ENCODE results near the gene VSIG2.

Gene VSIG2

DNA sequence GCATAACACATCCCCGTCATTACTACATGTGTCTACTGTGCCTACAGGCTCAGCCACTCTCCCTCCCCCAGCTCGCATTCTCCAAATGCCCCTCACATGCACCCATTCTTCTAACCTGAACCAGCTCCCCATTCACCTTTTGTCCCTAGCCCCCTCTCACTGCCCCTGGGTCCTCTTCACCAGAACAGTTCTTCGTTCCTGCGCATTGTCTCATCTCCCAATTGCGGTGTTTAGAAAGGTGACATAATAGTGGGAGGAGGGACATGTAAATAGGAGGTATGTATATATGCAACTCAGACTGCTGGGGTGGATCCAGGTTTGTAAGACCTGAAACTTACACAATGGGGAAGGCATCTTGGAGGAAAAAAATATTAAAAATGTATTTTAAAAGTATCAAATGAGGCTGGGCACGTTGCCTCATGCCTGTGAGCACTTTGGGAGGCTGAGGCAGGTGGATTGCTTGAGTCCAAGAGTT is 4.7 kb upstream of the VSIG2 start:
- Histone ChIP-seq H2AFZ (ENCODE audit: low read depth) (no peak overlapping the region), H3K9ac (no peak overlapping the region), H3K79me2 (ENCODE audit: insufficient read depth, low read depth) (no peaks in the 10 kb centered on the region), H3K4me3 (IDR thresholded peaks at IDR 0.05; ENCODE audit: insufficient read depth, low read depth, low read length) (no peak overlapping the region), H3K36me3 (ENCODE audit: insufficient read depth) (no peaks in the 10 kb centered on the region), H3K4me1 (ENCODE audit: low read depth, poor library complexity, severe bottlenecking) (no peaks in the 10 kb centered on the region), H3K27ac (no peak overlapping the region), H3K4me2 (no peak overlapping the region), H4K20me1 (ENCODE audit: insufficient read depth) (no peaks in the 10 kb centered on the region), H3K27me3 (ENCODE audit: insufficient read depth, low read depth) (no peaks in the 10 kb centered on the region)
- TF ChIP-seq, protein P1, sequence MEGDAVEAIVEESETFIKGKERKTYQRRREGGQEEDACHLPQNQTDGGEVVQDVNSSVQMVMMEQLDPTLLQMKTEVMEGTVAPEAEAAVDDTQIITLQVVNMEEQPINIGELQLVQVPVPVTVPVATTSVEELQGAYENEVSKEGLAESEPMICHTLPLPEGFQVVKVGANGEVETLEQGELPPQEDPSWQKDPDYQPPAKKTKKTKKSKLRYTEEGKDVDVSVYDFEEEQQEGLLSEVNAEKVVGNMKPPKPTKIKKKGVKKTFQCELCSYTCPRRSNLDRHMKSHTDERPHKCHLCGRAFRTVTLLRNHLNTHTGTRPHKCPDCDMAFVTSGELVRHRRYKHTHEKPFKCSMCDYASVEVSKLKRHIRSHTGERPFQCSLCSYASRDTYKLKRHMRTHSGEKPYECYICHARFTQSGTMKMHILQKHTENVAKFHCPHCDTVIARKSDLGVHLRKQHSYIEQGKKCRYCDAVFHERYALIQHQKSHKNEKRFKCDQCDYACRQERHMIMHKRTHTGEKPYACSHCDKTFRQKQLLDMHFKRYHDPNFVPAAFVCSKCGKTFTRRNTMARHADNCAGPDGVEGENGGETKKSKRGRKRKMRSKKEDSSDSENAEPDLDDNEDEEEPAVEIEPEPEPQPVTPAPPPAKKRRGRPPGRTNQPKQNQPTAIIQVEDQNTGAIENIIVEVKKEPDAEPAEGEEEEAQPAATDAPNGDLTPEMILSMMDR (conservative IDR thresholded peaks at IDR 0.05; ENCODE audit: low read depth, low read length): no peak

DNA sequence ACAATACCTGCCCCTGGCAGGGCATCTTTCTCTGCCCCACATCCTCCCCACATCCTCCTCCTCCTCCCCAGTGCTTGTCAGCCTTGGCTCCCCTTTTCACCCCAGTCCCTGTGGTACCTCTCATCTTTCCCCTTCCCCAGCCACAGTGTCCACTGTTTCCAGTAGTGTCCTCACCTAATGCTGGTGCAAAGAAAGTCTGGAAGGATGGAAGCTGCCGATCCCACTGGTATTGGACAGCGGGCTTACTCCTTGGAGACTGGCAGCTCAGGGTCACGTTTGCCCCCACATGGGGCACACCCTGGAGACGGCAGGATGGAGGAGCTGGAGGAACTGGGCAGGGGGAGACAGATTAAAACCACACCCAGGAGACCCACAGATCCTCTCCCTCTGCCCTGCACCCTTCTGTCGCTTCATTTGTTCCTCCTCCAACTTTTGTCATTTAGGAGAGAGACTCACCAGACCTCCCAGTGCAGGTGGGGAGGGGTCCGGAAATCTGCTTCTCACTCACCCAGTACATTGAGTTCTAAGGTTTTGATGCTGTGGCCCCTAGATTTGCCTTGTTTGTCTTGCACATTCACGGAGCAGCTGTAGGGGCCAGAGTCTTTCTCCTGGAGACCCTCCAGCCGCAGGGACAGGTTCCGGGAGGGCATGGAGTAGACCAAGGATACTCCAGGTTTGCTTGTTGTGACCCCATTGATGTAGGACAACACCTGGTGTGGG is 4.1 kb upstream of the VSIG2 start:
- no peaks in the 10 kb centered on the region for H3K79me2 ChIP-seq (ENCODE audit: insufficient read depth, low read depth)
- no peaks in the 10 kb centered on the region for H3K27me3 ChIP-seq (ENCODE audit: insufficient read depth, low read depth)
- TF ChIP-seq, protein P1 (conservative IDR thresholded peaks at IDR 0.05; ENCODE audit: low read depth, low read length): no peak
- H3K4me3 ChIP-seq (IDR thresholded peaks at IDR 0.05; ENCODE audit: insufficient read depth, low read depth, low read length): no peak overlapping the region
- H4K20me1 ChIP-seq (ENCODE audit: insufficient read depth): no peaks in the 10 kb centered on the region
- no peak overlapping the region for H3K27ac ChIP-seq
- H3K9ac ChIP-seq: no peak overlapping the region
- no peaks in the 10 kb centered on the region for H3K4me1 ChIP-seq (ENCODE audit: low read depth, poor library complexity, severe bottlenecking)
- no peak overlapping the region for H3K4me2 ChIP-seq
- no peaks in the 10 kb centered on the region for H3K36me3 ChIP-seq (ENCODE audit: insufficient read depth)
- no peak overlapping the region for H2AFZ ChIP-seq (ENCODE audit: low read depth)

DNA sequence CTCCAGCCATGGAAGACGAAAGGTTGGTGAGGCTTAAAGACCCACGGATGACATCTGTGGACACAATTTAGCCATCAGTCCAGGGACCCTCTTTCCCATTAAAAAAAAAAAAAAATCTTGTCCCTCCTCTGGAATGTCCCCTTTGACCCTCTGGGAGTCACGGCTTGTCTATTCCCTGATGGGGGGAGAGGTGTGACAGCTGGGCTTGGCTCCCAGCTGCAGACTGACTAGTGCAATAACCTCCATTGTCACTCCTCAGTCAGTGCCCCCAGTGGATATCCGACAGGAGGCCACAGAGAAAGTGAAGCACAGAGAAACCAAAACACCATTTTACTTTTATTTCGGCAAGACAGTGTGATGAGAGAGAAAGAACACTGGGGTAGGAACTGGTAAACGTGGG is 2.7 kb upstream of the VSIG2 start:
- no peaks in the 10 kb centered on the region for H3K79me2 ChIP-seq (ENCODE audit: insufficient read depth, low read depth)
- TF ChIP-seq, protein P1 (conservative IDR thresholded peaks at IDR 0.05; ENCODE audit: low read depth, low read length): no peak
- H3K27me3 ChIP-seq (ENCODE audit: insufficient read depth, low read depth): no peaks in the 10 kb centered on the region
- H3K4me1 ChIP-seq (ENCODE audit: low read depth, poor library complexity, severe bottlenecking): no peaks in the 10 kb centered on the region
- H3K9ac ChIP-seq: no peak overlapping the region
- no peak overlapping the region for H3K27ac ChIP-seq
- H3K4me3 ChIP-seq (IDR thresholded peaks at IDR 0.05; ENCODE audit: insufficient read depth, low read depth, low read length): no peak overlapping the region
- no peaks in the 10 kb centered on the region for H4K20me1 ChIP-seq (ENCODE audit: insufficient read depth)
- no peak overlapping the region for H2AFZ ChIP-seq (ENCODE audit: low read depth)
- no peak overlapping the region for H3K4me2 ChIP-seq
- H3K36me3 ChIP-seq (ENCODE audit: insufficient read depth): no peaks in the 10 kb centered on the region

DNA sequence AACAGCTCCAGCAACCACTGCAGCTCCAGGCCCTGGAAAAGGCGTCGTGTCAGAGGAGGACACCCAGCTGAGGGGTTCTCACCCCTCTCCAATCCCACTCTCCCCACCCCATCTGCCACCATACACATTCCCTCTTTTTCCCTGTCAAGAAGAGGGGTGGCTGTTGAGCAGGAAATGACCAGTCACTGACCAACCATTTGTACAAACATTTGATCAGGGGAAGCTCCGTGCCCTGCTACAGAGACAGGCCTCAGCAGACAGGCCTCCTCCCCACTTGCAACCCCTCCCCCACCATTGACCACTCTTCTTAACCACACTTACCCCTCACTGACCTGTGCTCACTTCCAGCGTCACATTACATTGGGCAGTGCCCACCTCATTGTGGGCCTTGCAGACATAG is 2.3 kb upstream of the VSIG2 start:
- Histone ChIP-seq H4K20me1 (ENCODE audit: insufficient read depth) (no peaks in the 10 kb centered on the region), H3K36me3 (ENCODE audit: insufficient read depth) (no peaks in the 10 kb centered on the region), H3K4me1 (ENCODE audit: low read depth, poor library complexity, severe bottlenecking) (no peaks in the 10 kb centered on the region), H3K4me2 (no peak overlapping the region), H3K4me3 (IDR thresholded peaks at IDR 0.05; ENCODE audit: insufficient read depth, low read depth, low read length) (no peak overlapping the region), H3K79me2 (ENCODE audit: insufficient read depth, low read depth) (no peaks in the 10 kb centered on the region), H3K9ac (no peak overlapping the region), H3K27ac (no peak overlapping the region), H2AFZ (ENCODE audit: low read depth) (no peak overlapping the region), H3K27me3 (ENCODE audit: insufficient read depth, low read depth) (no peaks in the 10 kb centered on the region)
- TF ChIP-seq, protein P1 (conservative IDR thresholded peaks at IDR 0.05; ENCODE audit: low read depth, low read length): no peak

Measured in KMS-11 (cell line).